HepG2 (cell line): ENCODE measurements around the gene MAEA. TPM values are rescaled to one million over a fixed set of nuclear protein-coding genes. Genes with fewer than 3 reads are reported as not detected.

Experiments
- ATAC-seq: fragments of 200-7000 bp; cut with Tn5 transposase; 3 replicates; pipeline ENCODE4 v1.9.1; 2020; ENCODE audit warnings: mild to moderate bottlenecking, moderate library complexity
- BruUV-seq: library from RNA; stranded (reverse); fragments of 400-500 nt; replicated peaks from 2 replicates; lab custom pipeline; 2021; lab: Mats Ljungman, UMichigan
- CTCF ChIA-PET: fragments of 300-600 bp; formaldehyde crosslinking; extraction: SDS; loops from one replicate; lab custom pipeline; 2021; ENCODE audit warnings: low total read pairs, inconsistent platforms, low intra/inter-chr PET ratio; lab: Yijun Ruan, JAX
- POLR2A ChIA-PET: fragments of 350-600 bp; sonication (Branson Sonifier 250); formaldehyde crosslinking; loops from one replicate; lab custom pipeline; 2020; ENCODE audit warnings: antibody characterized with exemption, inconsistent platforms; lab: Yijun Ruan, JAX
- DNase-seq: peaks from one replicate; pipeline ENCODE4 v3.0.0-alpha.2; 2015; ENCODE audit warnings: low spot score
- FAIRE-seq: peaks from 3 replicates; lab custom pipeline; 2011; peaks lifted over from hg19 to GRCh38; lab: Jason Lieb, UNC
- H2AFZ ChIP-seq: one replicate; pipeline ENCODE4 v1.6.1; 2011; ENCODE audit warnings: low read length, inconsistent platforms
- H3K27ac ChIP-seq: fragments of 300-600 bp; 3 replicates; pipeline ENCODE4 v1.8.0; 2011; ENCODE audit warnings: mixed run types, mild to moderate bottlenecking, mixed read lengths, low read length, inconsistent platforms; ENCODE audit not compliant: insufficient read depth; ENCODE audit errors: extremely low read length
- H3K27me3 ChIP-seq, 2 experiments: fragments of 200-600 bp in 1 of 2; 2 replicates in 1 of 2; 3 replicates in 1 of 2; pipeline versions ENCODE4 v1.6.0 to v1.8.0; 2011; ENCODE audit warnings: low read length in 2 of 2, mild to moderate bottlenecking in 2 of 2, moderate library complexity in 2 of 2, inconsistent platforms in 1 of 2; ENCODE audit not compliant: insufficient read depth in 2 of 2, control insufficient read depth in 1 of 2
- H3K36me3 ChIP-seq, 2 experiments: fragments of 200-600 bp in 1 of 2; replicated peaks in 1 of 2; 2 replicates in 1 of 2; 3 replicates in 1 of 2; pipeline versions ENCODE4 v1.5.1 to v1.8.0; 2011; ENCODE audit warnings: low read length in 2 of 2, inconsistent platforms in 1 of 2; ENCODE audit not compliant: insufficient read depth in 2 of 2, control insufficient read depth in 1 of 2
- H3K4me1 ChIP-seq: 2 replicates; pipeline ENCODE4 v1.5.1; 2012; ENCODE audit warnings: low read length, inconsistent platforms; ENCODE audit not compliant: insufficient read depth
- H3K4me2 ChIP-seq: 2 replicates; pipeline ENCODE4 v1.6.0; 2011; ENCODE audit warnings: low read depth, low read length, inconsistent platforms
- H3K4me3 ChIP-seq, 3 experiments: fragments of 200-600 bp in 1 of 3; sonication (generic), shearing (Covaris generic) in 1 of 3; replicated peaks in 1 of 3; 2 replicates each; pipeline ENCODE4 v1.5.1; 2011 to 2016; ENCODE audit warnings: low read length in 3 of 3, inconsistent platforms in 2 of 3, low read depth in 2 of 3, mild to moderate bottlenecking in 2 of 3, control low read depth in 1 of 3, mixed read lengths in 1 of 3; ENCODE audit not compliant: insufficient read depth in 1 of 3
- H3K79me2 ChIP-seq: one replicate; pipeline ENCODE4 v1.6.1; 2011; ENCODE audit warnings: low read length, inconsistent platforms; ENCODE audit not compliant: insufficient read depth
- H3K9ac ChIP-seq: 2 replicates; pipeline ENCODE4 v1.6.0; 2011; ENCODE audit warnings: mild to moderate bottlenecking, low read depth, low read length, inconsistent platforms; ENCODE audit not compliant: insufficient read depth
- H3K9me3 ChIP-seq: 2 replicates; pipeline ENCODE4 v1.5.1; 2012; ENCODE audit warnings: mild to moderate bottlenecking, low read length
- H4K20me1 ChIP-seq: 2 replicates; pipeline ENCODE4 v1.6.0; 2011; ENCODE audit warnings: inconsistent platforms, mild to moderate bottlenecking, low read length, moderate library complexity; ENCODE audit not compliant: insufficient read depth
- ESRRA ChIP-seq: sonication (generic); formaldehyde crosslinking; IDR thresholded peaks from 2 replicates; pipeline ENCODE4 v1.5.1; 2020; ENCODE audit warnings: mild to moderate bottlenecking, low read depth, missing genetic modification reagents
- RARA ChIP-seq: IDR thresholded peaks from 2 replicates; pipeline ENCODE4 v1.6.1; 2016; ENCODE audit warnings: missing genetic modification reagents, missing compliant biosample characterization
- SNAPC2 ChIP-seq: sonication (generic); formaldehyde crosslinking; IDR thresholded peaks from 2 replicates; pipeline ENCODE4 v1.8.1; 2022; ENCODE audit warnings: mild to moderate bottlenecking, missing genetic modification reagents
- ZNF124 ChIP-seq: sonication (generic); formaldehyde crosslinking; IDR thresholded peaks from 2 replicates; pipeline ENCODE4 v1.4.0; 2020; ENCODE audit warnings: missing genetic modification reagents
- ZNF263 ChIP-seq: sonication (generic); formaldehyde crosslinking; IDR thresholded peaks from 2 replicates; pipeline ENCODE4 v1.4.0; 2020; ENCODE audit warnings: missing genetic modification reagents
- ZNF331 ChIP-seq: sonication (generic); formaldehyde crosslinking; IDR thresholded peaks from 2 replicates; pipeline ENCODE4 v1.4.0; 2020; ENCODE audit warnings: missing genetic modification reagents
- ZNF501 ChIP-seq: sonication (generic); formaldehyde crosslinking; IDR thresholded peaks from 2 replicates; pipeline ENCODE4 v1.5.1; 2020; ENCODE audit warnings: mild to moderate bottlenecking, moderate library complexity, missing genetic modification reagents
- ZNF678 ChIP-seq: sonication (generic); formaldehyde crosslinking; IDR thresholded peaks from 2 replicates; pipeline ENCODE4 v1.4.0; 2020; ENCODE audit warnings: mild to moderate bottlenecking, missing genetic modification reagents
- whole genome bisulfite sequencing: methylation state at CpG from one replicate; pipeline ENCODE4 v1.1.6; 2017; ENCODE audit warnings: low lambda C conversion rate; 5-methylcytosine and 5-hydroxymethylcytosine counted together
- in situ Hi-C: cut with HindIII; loops from 2 replicates; pipeline ENCODE4 v1.10.0; 2017; ENCODE audit warnings: low pct_unique_long_range_greater_than_20kb; ENCODE audit not compliant: extremely low pct_ligation_motif_present
- intact Hi-C: fragments of 100-400 bp; cut with micrococcal nuclease; formaldehyde crosslinking; loops from one replicate; pipeline ENCODE4 v1.10.0; 2022; ENCODE audit not compliant: unreplicated experiment
- polyA plus RNA-seq, 8 experiments: library from polyadenylated mRNA; depleted of rRNA in 3 of 8; stranded (reverse) in 7 of 8; unstranded in 1 of 8; fragments of >200 nt; fragmentation: Illumina TruSeq in 4 of 8; extraction: Trizol in 4 of 8; gene quantifications; 2 replicates each; pipeline versions ENCODE4 v1.2.1 to v1.2.3, GENCODE V29; 2011 to 2016; ENCODE audit warnings: low read depth in 4 of 8, missing spikeins in 1 of 8, mixed read lengths in 1 of 8; ENCODE audit not compliant: insufficient read depth in 1 of 8
- total RNA-seq, 5 experiments: library from RNA; depleted of rRNA; stranded (reverse); fragments of >200 nt; fragmentation: Illumina TruSeq; extraction: Trizol; gene quantifications; 2 replicates each; pipeline ENCODE4 v1.2.3, GENCODE V29; 2016; ENCODE audit warnings: low read depth in 1 of 5
- TF ChIP-seq, protein P1 (sequence below): sonication (generic); formaldehyde crosslinking; conservative IDR thresholded peaks from 2 replicates; pipeline ENCODE4 v1.4.0; 2020; ENCODE audit warnings: mild to moderate bottlenecking, missing genetic modification reagents, moderate library complexity
- TF ChIP-seq, protein P2 (sequence below): sonication (generic); formaldehyde crosslinking; IDR thresholded peaks from 2 replicates; pipeline ENCODE4 v1.8.0; 2022; ENCODE audit warnings: mild to moderate bottlenecking, missing genetic modification reagents, moderate library complexity
- TF ChIP-seq, protein P3 (sequence below): sonication (generic); formaldehyde crosslinking; IDR thresholded peaks from 2 replicates; pipeline ENCODE4 v1.5.1; 2020; ENCODE audit warnings: mild to moderate bottlenecking, missing genetic modification reagents, borderline replicate concordance
- TF ChIP-seq, protein P4 (sequence below): sonication (generic); formaldehyde crosslinking; IDR thresholded peaks from 2 replicates; pipeline ENCODE4 v1.8.1; 2023; ENCODE audit warnings: mild to moderate bottlenecking, inconsistent platforms, moderate library complexity, missing genetic modification reagents, borderline replicate concordance

MAEA gene
- total and polyA plus RNA-seq, 2 of the 13 experiments (the other 11 are each of a cell fraction or from before 2014, with no cell fraction given): 52.0 to 57.1 TPM

DNA sequence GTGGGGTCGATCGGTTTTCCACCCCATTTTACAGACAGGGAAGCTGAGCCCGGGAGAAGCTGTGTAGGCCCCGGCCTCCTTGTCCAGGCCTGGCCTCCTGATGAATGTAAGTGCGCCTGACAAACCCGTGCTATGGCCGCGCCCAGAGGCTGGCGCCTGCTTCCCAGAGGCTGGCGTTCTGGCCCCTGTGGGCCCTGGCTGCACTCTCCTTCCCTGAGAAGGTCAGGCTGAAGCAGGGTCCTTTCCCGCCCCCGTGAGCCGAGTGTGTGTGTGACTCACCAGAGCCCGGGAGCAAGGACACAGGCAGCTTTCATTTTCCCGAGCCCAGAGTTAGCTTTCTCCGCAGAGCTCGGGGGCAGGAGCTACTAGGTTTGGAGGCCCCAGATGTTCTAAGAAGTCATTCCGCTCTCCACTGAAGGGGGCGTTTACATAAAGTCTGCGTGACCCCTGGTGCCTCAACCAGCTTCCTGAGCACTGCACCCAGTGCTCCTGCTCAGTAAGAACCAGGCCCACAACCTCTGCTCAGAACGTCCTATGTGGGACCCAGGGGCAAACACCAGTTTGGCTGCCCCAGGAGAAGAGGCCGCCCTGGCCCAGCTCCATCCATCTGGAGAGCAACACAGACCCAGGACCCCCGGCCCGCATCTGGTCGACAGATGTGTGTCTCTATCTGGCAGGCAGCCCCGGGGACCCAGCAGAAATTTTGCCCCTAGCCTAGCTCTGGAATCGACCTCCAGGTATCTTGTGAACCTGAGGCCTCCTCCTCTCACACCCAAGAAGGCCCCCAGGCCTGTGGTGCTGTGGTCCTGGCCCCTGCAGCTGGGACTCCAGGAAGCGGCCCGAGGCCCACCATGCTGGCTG, 71.0 kb downstream of the MAEA start (continued):
- TF ChIP-seq, protein P1, sequence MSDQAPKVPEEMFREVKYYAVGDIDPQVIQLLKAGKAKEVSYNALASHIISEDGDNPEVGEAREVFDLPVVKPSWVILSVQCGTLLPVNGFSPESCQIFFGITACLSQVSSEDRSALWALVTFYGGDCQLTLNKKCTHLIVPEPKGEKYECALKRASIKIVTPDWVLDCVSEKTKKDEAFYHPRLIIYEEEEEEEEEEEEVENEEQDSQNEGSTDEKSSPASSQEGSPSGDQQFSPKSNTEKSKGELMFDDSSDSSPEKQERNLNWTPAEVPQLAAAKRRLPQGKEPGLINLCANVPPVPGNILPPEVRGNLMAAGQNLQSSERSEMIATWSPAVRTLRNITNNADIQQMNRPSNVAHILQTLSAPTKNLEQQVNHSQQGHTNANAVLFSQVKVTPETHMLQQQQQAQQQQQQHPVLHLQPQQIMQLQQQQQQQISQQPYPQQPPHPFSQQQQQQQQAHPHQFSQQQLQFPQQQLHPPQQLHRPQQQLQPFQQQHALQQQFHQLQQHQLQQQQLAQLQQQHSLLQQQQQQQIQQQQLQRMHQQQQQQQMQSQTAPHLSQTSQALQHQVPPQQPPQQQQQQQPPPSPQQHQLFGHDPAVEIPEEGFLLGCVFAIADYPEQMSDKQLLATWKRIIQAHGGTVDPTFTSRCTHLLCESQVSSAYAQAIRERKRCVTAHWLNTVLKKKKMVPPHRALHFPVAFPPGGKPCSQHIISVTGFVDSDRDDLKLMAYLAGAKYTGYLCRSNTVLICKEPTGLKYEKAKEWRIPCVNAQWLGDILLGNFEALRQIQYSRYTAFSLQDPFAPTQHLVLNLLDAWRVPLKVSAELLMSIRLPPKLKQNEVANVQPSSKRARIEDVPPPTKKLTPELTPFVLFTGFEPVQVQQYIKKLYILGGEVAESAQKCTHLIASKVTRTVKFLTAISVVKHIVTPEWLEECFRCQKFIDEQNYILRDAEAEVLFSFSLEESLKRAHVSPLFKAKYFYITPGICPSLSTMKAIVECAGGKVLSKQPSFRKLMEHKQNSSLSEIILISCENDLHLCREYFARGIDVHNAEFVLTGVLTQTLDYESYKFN (CRISPR knock-in tag): peak; percentile 43; the same call in 1 of the 2 replicates
- 0 out of 2 replicates have a peak, but pooled peaks have one; percentile 14 for TF ChIP-seq ZNF331 (CRISPR knock-in tag)
- peak; percentile 53; the same call in 1 of the 2 replicates for TF ChIP-seq ZNF263 (CRISPR knock-in tag)
- TF ChIP-seq RARA: peak; percentile 20; the same call in 1 of the 2 replicates
- peak; percentile 38; the same call in 1 of the 2 replicates for TF ChIP-seq ESRRA (CRISPR knock-in tag)
- TF ChIP-seq, protein P2, sequence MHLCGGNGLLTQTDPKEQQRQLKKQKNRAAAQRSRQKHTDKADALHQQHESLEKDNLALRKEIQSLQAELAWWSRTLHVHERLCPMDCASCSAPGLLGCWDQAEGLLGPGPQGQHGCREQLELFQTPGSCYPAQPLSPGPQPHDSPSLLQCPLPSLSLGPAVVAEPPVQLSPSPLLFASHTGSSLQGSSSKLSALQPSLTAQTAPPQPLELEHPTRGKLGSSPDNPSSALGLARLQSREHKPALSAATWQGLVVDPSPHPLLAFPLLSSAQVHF (CRISPR knock-in tag): no peak

DNA sequence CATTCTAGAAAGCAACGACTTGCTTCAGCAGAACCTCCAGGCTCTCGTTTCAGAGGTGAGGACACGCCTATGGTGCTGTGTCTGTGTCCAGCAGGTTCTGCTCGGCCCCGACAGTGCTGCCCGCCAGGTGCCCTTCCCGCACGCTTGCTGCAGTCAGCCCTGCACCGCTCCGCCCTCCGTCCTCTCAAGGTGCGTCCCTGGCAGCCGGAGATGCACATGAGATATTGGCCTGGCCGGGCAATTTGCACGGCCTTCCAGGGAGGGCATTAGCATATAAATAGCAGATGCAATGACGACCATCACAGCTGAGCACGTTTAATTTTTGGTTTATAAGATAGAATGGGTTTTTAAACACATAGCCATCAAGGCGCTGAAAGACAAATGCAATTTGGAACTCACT, 71.7 kb downstream of the MAEA start:
- H3K27ac ChIP-seq: no peak overlapping the region
- intact Hi-C loops (no loop called here), in situ Hi-C loops (no loop called here)
- peaks cover 16% of the 10 kb centered on the region for H3K4me1 ChIP-seq
- no peaks in the 10 kb centered on the region for H3K27me3 ChIP-seq
- H3K4me2 ChIP-seq: no peak overlapping the region
- ChIA-PET CTCF (no interaction called here), POLR2A (no interaction called here)
- H4K20me1 ChIP-seq: 0 out of 2 replicates have a peak, but pooled peaks cover 3% of the 10 kb centered on the region
- no peaks in the 10 kb centered on the region for H3K79me2 ChIP-seq
- H3K36me3 ChIP-seq: peaks cover 0 to 17% of the 10 kb centered on the region in 2 experiments; a peak in 1 of 5 replicates
- no peak overlapping the region for H2AFZ ChIP-seq
- no peak overlapping the region for H3K9ac ChIP-seq
- no peaks in the 10 kb centered on the region for H3K9me3 ChIP-seq
- DNase-seq (no peak), FAIRE-seq (no peak), ATAC-seq (no peak)
- BruUV-seq: no TSS peak
- H3K4me3 ChIP-seq: no peak overlapping the region
- WGBS: 97% methylated on average over 18 of the region's 18 CpGs
- TF ChIP-seq, protein P3, sequence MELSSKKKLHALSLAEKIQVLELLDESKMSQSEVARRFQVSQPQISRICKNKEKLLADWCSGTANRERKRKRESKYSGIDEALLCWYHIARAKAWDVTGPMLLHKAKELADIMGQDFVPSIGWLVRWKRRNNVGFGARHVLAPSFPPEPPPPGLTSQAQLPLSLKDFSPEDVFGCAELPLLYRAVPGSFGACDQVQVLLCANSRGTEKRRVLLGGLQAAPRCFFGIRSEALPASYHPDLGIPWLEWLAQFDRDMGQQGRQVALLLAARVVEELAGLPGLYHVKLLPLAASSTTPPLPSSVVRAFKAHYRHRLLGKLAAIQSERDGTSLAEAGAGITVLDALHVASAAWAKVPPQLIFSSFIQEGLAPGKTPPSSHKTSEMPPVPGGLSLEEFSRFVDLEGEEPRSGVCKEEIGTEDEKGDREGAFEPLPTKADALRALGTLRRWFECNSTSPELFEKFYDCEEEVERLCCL (CRISPR knock-in tag): no peak
- TF ChIP-seq SNAPC2 (CRISPR knock-in tag) (no peak), ZNF263 (CRISPR knock-in tag) (no peak), ZNF678 (no peak), ZNF501 (no peak), ZNF124 (CRISPR knock-in tag) (no peak)
- TF ChIP-seq, protein P4, sequence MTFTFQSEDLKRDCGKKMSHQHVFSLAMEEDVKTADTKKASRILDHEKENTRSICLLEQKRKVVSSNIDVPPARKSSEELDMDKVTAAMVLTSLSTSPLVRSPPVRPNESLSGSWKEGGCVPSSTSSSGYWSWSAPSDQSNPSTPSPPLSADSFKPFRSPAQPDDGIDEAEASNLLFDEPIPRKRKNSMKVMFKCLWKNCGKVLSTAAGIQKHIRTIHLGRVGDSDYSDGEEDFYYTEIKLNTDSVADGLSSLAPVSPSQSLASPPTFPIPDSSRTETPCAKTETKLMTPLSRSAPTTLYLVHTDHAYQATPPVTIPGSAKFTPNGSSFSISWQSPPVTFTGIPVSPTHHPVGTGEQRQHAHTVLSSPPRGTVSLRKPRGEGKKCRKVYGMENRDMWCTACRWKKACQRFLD (CRISPR knock-in tag): no peak
